ENCODE results near the gene ADAM22.

GRCh38 chr7:88072715-88073055 is 138.6 kb downstream of the ADAM22 start:
- no peak for TF ChIP-seq MAX (IDR thresholded peaks at IDR 0.05)
- TF ChIP-seq RAD21 (IDR thresholded peaks at IDR 0.05) = no peak
- TF ChIP-seq CTCF (IDR thresholded peaks at IDR 0.05; ENCODE audit: low read depth, low read length, missing input control) = no peak
- TF ChIP-seq ATF3 (IDR thresholded peaks at IDR 0.05) = no peak
- no peak for TF ChIP-seq JUND (IDR thresholded peaks at IDR 0.05)
- no peak for TF ChIP-seq RXRA (IDR thresholded peaks at IDR 0.05)
- TF ChIP-seq NR2F2 (IDR thresholded peaks at IDR 0.05) = no peak
- TF ChIP-seq HNF4G (IDR thresholded peaks at IDR 0.05) = no peak

Measured in liver (tissue), 3 donors.